Measurements from ENCODE around the gene ANKRD42. TPM values are rescaled to one million over a fixed set of nuclear protein-coding genes. Genes with fewer than 3 reads are reported as not detected.

ANKRD42 gene
- polyA plus RNA-seq, 1 of the 3 experiments (the other 2 are of a cell fraction) = 13.3 TPM

DNA sequence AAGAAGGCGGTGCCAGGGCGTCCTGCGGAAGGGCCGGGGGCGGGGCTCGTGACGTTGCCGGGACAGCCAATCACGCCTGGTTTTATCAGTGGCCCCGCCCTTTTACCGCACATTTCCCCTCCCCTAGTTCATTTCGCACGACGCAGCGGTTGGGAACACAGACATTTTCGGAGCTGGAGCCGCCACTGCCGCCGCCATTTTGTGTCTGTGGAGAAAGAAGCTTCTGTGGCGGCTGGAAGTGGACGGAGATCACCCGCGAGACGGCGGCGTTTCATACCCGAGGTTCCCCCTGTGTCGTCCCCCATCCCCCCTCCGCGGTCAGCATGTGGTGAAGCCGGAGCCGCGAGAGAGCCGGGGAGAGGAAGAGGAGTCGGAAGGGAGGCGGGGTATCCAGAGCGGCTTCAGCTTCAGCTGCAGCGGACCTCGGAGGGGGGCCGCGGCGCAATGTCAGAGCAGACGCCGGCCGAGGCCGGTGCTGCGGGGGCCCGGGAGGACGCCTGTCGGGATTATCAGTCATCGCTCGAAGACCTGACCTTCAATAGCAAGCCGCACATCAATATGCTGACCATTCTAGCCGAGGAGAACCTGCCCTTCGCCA, 36.4 kb upstream of the ANKRD42 start, which contains the start of gene PCF11:
Gene PCF11 (plus strand): TSS at position 136 of the 598 bp plus-strand sequence. CDS start 309 bp downstream, at position 445.
- H2AFZ ChIP-seq (ENCODE audit: low read depth) = peak within 1 kb of the TSS; percentile 82
- H4K20me1 ChIP-seq (ENCODE audit: insufficient read depth) = peaks cover 39% of the 10 kb centered on the region
- no peaks in the 10 kb centered on the region for H3K9me2 ChIP-seq
- H3K4me3 ChIP-seq (ENCODE audit: low read depth in 2 of 2, low read length in 1 of 2) = peak within 1 kb of the TSS; percentile 92 to 95
- H3K9me3 ChIP-seq = no peaks in the 10 kb centered on the region
- H3K27ac ChIP-seq (ENCODE audit: low read depth in 2 of 2, low read length in 1 of 2) = peak within 1 kb of the TSS; percentile 96 to 98
- no peaks in the 10 kb centered on the region for H3K27me3 ChIP-seq (ENCODE audit: insufficient read depth)
- peaks cover 15% of the 10 kb centered on the region for H3F3A ChIP-seq (replicated peaks; ENCODE audit: insufficient read depth)
- peaks cover 52% of the 10 kb centered on the region for H3K79me2 ChIP-seq (ENCODE audit: insufficient read depth)
- peaks cover 30 to 34% of the 10 kb centered on the region in 2 experiments for H3K36me3 ChIP-seq (replicated peaks in 1 of 2; ENCODE audit: control insufficient read depth in 1 of 2, insufficient read depth in 2 of 2, low read length in 1 of 2)
- H3K9ac ChIP-seq = peak within 1 kb of the TSS; percentile 98
- peaks cover 11 to 12% of the 10 kb centered on the region in 2 experiments; a peak in 3 of 4 replicates for H3K4me1 ChIP-seq (ENCODE audit: control insufficient read depth in 1 of 2, insufficient read depth in 2 of 2, low read depth in 1 of 2, low read length in 1 of 2)
- H3K4me2 ChIP-seq = peak within 1 kb of the TSS; percentile 91
- CTCF ChIA-PET = no interaction called here
- under 1% methylated on average over 25 of the region's 55 CpGs for WGBS (ENCODE audit: low lambda C conversion rate)
- no peak for DNase-seq
- POLR2A ChIA-PET = interaction anchor here (0.6 to 2.3 kb wide), 12 partner anchors 8 to 256 kb away, joined by 3 to 14 read pairs (median 4); partner anchors contain the start of genes DDIAS, PRCP and RAB30
- no peak for TF ChIP-seq MEF2A (IDR thresholded peaks at IDR 0.05; ENCODE audit: borderline replicate concordance, low read depth)
- no peak for TF ChIP-seq FOXJ3 (CRISPR knock-in tag; IDR thresholded peaks at IDR 0.05)
- TF ChIP-seq, protein P1, sequence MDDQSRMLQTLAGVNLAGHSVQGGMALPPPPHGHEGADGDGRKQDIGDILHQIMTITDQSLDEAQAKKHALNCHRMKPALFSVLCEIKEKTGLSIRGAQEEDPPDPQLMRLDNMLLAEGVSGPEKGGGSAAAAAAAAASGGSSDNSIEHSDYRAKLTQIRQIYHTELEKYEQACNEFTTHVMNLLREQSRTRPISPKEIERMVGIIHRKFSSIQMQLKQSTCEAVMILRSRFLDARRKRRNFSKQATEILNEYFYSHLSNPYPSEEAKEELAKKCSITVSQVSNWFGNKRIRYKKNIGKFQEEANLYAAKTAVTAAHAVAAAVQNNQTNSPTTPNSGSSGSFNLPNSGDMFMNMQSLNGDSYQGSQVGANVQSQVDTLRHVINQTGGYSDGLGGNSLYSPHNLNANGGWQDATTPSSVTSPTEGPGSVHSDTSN (IDR thresholded peaks at IDR 0.05) = no peak
- no peak for TF ChIP-seq RXRA (IDR thresholded peaks at IDR 0.05; ENCODE audit: borderline replicate concordance, low read depth)
- TF ChIP-seq, protein P2, sequence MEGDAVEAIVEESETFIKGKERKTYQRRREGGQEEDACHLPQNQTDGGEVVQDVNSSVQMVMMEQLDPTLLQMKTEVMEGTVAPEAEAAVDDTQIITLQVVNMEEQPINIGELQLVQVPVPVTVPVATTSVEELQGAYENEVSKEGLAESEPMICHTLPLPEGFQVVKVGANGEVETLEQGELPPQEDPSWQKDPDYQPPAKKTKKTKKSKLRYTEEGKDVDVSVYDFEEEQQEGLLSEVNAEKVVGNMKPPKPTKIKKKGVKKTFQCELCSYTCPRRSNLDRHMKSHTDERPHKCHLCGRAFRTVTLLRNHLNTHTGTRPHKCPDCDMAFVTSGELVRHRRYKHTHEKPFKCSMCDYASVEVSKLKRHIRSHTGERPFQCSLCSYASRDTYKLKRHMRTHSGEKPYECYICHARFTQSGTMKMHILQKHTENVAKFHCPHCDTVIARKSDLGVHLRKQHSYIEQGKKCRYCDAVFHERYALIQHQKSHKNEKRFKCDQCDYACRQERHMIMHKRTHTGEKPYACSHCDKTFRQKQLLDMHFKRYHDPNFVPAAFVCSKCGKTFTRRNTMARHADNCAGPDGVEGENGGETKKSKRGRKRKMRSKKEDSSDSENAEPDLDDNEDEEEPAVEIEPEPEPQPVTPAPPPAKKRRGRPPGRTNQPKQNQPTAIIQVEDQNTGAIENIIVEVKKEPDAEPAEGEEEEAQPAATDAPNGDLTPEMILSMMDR (IDR thresholded peaks at IDR 0.05) = no peak
- TF ChIP-seq, protein P3, sequence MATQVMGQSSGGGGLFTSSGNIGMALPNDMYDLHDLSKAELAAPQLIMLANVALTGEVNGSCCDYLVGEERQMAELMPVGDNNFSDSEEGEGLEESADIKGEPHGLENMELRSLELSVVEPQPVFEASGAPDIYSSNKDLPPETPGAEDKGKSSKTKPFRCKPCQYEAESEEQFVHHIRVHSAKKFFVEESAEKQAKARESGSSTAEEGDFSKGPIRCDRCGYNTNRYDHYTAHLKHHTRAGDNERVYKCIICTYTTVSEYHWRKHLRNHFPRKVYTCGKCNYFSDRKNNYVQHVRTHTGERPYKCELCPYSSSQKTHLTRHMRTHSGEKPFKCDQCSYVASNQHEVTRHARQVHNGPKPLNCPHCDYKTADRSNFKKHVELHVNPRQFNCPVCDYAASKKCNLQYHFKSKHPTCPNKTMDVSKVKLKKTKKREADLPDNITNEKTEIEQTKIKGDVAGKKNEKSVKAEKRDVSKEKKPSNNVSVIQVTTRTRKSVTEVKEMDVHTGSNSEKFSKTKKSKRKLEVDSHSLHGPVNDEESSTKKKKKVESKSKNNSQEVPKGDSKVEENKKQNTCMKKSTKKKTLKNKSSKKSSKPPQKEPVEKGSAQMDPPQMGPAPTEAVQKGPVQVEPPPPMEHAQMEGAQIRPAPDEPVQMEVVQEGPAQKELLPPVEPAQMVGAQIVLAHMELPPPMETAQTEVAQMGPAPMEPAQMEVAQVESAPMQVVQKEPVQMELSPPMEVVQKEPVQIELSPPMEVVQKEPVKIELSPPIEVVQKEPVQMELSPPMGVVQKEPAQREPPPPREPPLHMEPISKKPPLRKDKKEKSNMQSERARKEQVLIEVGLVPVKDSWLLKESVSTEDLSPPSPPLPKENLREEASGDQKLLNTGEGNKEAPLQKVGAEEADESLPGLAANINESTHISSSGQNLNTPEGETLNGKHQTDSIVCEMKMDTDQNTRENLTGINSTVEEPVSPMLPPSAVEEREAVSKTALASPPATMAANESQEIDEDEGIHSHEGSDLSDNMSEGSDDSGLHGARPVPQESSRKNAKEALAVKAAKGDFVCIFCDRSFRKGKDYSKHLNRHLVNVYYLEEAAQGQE (IDR thresholded peaks at IDR 0.05; ENCODE audit: low read depth, low read length) = peak; percentile 74; the same call in 1 of the 2 replicates
- TF ChIP-seq NFIC (IDR thresholded peaks at IDR 0.05; ENCODE audit: borderline replicate concordance) = no peak
- no peak for TF ChIP-seq FOSL2 (IDR thresholded peaks at IDR 0.05; ENCODE audit: borderline replicate concordance, low read depth)
- peak; percentile 99 for TF ChIP-seq TAF1 (IDR thresholded peaks at IDR 0.05; ENCODE audit: borderline replicate concordance, low read depth, low read length)
- no peak for TF ChIP-seq RCOR1 (IDR thresholded peaks at IDR 0.05; ENCODE audit: low read length)
- TF ChIP-seq, protein P4, sequence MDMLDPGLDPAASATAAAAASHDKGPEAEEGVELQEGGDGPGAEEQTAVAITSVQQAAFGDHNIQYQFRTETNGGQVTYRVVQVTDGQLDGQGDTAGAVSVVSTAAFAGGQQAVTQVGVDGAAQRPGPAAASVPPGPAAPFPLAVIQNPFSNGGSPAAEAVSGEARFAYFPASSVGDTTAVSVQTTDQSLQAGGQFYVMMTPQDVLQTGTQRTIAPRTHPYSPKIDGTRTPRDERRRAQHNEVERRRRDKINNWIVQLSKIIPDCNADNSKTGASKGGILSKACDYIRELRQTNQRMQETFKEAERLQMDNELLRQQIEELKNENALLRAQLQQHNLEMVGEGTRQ (IDR thresholded peaks at IDR 0.05; ENCODE audit: borderline replicate concordance, low read depth, low read length) = peak; percentile 22; the same call in 1 of the 2 replicates
- TF ChIP-seq SIN3A (IDR thresholded peaks at IDR 0.05; ENCODE audit: borderline replicate concordance, low read depth, low read length) = peak; percentile 85; the same call in 1 of the 2 replicates
- TF ChIP-seq ELF1 (IDR thresholded peaks at IDR 0.05) = no peak
- TF ChIP-seq EP300 (IDR thresholded peaks at IDR 0.05; ENCODE audit: borderline replicate concordance in 1 of 2, low read depth in 1 of 2, low read length in 1 of 2) = no peak
- peak; percentile 95 for TF ChIP-seq YY1 (IDR thresholded peaks at IDR 0.05; ENCODE audit: low read depth)
- TF ChIP-seq RAD21 (IDR thresholded peaks at IDR 0.05; ENCODE audit: low read length) = no peak
- no peak for TF ChIP-seq NRF1 (IDR thresholded peaks at IDR 0.05; ENCODE audit: low read depth, low read length)
- no peak for TF ChIP-seq RFX5 (IDR thresholded peaks at IDR 0.05; ENCODE audit: low read length)
- TF ChIP-seq POLR2AphosphoS5 (IDR thresholded peaks at IDR 0.05; ENCODE audit: low read depth, low read length) = peak; percentile 99
- TF ChIP-seq, protein P5, sequence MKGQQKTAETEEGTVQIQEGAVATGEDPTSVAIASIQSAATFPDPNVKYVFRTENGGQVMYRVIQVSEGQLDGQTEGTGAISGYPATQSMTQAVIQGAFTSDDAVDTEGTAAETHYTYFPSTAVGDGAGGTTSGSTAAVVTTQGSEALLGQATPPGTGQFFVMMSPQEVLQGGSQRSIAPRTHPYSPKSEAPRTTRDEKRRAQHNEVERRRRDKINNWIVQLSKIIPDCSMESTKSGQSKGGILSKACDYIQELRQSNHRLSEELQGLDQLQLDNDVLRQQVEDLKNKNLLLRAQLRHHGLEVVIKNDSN (IDR thresholded peaks at IDR 0.05; ENCODE audit: borderline replicate concordance, low read depth) = 0 out of 2 replicates have a peak, but pooled peaks have one; percentile 4
- TF ChIP-seq, protein P6, sequence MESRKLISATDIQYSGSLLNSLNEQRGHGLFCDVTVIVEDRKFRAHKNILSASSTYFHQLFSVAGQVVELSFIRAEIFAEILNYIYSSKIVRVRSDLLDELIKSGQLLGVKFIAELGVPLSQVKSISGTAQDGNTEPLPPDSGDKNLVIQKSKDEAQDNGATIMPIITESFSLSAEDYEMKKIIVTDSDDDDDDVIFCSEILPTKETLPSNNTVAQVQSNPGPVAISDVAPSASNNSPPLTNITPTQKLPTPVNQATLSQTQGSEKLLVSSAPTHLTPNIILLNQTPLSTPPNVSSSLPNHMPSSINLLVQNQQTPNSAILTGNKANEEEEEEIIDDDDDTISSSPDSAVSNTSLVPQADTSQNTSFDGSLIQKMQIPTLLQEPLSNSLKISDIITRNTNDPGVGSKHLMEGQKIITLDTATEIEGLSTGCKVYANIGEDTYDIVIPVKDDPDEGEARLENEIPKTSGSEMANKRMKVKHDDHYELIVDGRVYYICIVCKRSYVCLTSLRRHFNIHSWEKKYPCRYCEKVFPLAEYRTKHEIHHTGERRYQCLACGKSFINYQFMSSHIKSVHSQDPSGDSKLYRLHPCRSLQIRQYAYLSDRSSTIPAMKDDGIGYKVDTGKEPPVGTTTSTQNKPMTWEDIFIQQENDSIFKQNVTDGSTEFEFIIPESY (IDR thresholded peaks at IDR 0.05; ENCODE audit: borderline replicate concordance, low read depth) = no peak
- TF ChIP-seq SMC3 (IDR thresholded peaks at IDR 0.05; ENCODE audit: low read depth, low read length) = no peak
- peak; percentile 23; the same call in 1 of the 2 replicates for TF ChIP-seq MXI1 (IDR thresholded peaks at IDR 0.05; ENCODE audit: low read depth, low read length)
